Activated CD4-positive, alpha-beta T cell treated with anti-CD3 and anti-CD28 coated beads for 4 hours (primary cell): Measurements from ENCODE around the gene F13A1.

Experiments
- DNase-seq, 2 donors: peaks; one replicate each; pipeline ENCODE4 v3.0.0-alpha.2; 2020

Gene F13A1

DNA sequence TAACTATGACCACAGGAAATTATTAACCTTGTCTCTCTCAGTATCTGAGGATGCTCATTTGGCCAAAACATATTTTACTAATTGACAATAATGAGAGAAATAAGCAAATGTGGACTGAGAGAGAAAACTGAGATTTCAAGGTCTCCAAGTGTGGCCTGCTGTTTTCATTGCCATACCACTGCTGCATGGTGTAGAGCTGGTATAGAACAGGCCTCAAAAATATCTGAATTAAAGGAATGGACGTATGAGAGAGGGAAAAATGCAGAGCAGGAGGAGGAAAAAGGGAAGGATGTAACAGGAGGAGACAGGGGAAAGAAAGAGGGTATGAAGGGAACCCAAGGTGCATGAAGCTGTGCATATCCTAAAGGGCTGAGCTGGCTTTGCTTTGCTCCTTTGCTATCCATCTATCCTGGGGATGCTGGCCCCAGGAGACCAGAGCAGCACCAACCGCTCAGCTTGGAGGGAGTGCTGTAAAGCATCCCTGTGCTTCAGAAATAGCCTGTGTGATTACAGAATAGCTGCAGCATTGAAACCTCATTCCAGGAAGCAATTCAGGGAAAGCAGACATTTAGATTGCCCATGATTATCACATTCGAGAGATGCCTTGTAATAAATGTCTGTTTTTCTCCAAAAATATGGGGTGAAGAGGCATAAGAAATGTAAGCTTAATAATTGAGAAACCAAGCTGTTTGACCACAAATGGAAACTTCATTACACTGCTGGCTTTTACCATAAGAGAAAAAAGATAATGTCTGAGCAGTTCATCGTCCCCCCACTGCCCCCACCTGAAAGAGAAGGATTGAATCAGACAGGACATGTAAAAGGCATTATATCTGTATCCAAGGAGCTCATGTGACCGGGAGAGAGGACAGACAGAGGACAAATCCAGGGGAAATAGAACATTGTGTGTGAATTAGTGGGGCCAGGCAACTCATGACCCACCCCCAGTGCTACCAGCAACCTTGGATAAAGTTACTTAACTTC lies 80.6 kb downstream of the F13A1 start:
- DNase-seq = no peak

DNA sequence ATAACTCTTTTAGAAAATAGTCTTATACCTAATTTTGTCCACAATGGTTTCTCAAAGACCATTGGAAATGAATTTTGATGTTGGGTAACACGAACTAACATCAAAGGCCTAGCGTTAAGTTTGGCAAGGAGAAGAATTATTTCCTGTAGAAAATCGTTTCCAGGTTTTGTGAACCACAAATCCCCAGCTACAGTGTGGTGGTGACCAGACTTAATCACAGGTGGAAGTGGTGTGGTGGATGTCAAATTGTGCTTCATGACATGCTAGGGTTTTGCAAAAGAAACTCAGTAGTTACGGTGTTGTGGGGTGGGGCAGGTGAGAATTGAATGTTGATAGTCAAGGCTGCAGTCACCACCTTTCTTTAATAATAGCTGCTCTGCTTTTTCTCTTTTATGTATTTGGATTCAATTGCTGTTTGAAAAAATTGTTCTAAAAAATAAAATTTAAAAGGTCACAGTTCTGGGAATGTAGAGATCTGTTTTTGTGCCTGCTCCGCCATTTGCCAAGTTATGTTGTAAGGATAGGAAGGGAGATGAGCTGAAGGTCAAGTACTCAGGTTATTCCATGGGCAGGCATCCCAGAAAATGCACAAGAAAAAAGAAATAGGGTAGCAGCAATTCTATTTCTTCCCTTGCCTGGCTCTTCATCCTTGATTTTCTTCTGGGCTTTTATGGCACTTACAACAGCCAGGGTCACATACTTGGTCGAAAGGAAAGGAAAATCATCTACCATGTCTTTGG lies 83.6 kb downstream of the F13A1 start:
- no peak for DNase-seq

DNA sequence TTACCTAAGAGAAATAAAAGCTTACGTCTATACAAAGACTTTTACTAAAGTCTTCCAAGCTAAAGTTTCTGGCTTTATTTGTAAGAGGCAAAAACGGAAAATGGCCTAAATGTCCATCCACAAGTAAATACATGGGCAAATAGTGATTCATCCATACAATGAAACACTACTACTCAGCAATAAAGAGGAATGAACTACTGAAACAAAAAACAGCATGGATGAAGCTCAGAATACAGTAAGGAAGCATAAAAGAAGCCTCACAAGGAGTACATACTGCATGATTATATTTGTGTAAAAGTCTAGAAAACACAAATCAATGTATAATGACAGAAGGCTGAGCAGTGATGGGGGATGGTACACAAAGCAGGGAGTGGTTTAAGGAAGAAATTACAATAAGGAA lies 84.7 kb downstream of the F13A1 start:
- no peak for DNase-seq

- DNase-seq = no peak
These were observed 85.5 kb downstream of the F13A1 start for GRCh38 chr6:6234963-6235362.

DNA sequence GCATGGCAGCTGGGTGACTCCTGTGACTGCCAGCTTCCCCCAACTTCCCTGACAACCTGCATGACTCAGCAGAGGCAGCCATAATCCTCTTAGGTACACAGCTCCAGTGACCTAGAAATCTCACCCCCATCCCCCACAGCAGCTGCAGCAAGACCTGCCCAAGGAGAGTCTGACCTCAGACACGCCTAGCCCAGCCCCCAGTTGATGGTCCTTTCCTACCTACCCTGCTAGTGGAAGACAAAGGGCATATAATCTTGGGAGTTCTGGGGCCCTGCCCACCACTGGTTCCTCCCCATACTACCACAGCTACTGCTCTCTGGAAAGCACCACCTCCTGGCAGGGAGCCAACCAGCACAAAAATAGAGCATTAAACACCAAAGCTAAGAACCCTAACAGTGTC lies 90.2 kb downstream of the F13A1 start:
- DNase-seq = no peak

DNA sequence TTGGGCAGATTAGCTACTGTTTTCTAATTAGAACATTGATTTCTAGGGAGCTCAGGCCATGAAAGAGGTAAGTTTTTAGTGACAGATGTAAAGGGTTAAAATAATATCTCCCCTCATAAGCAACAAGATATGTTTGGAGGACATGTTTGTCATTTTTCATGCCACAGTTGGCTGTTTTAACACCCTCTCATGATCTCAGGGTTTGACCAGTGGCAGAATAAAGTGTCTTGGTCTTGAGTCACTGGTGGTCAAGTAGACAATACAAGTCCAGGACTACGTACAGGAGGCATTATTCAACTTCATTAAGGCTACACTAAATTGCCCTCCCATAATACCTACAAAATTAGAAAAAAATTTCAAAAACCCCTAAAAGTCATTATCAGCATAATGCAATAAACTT lies 92.6 kb downstream of the F13A1 start:
- no peak for DNase-seq

- no peak for DNase-seq
These were observed 94.5 kb downstream of the F13A1 start for GRCh38 chr6:6225885-6226529.

- DNase-seq = no peak
These were observed 95.5 kb downstream of the F13A1 start for GRCh38 chr6:6224933-6225486.

DNA sequence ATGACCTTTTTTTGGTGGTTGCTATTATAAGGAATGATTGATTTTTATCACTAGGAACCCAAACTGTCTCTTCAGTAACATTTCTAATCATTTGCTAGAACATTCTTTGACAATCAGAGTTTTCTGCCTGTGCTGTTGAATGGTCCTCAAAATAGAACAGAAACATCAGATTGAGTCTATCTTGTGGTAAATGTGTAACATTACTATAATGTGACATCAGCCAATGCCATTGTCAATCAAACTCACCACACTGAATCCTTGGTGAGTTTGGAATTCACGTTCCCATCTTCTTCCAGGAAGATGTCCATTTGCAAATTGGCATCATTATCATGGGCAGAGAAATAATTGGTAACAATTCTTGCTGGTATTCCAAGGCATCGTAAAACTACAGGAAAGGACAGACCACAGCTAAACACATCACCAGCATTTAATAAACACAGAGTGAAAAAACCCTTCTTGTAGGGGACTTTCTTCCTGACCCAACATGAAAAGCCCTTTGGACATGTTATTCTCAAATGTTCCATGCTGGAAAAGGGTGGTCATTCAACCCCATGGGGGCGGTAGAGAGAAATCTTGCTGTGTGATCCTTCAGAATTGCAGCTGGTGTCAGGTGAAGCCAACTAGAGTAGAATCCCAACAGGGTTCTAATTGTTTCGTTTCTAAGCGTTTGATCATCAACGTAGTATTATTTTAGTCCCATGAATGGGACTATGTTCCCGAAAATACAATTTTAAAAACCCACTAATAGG lies 98.5 kb downstream of the F13A1 start:
- DNase-seq = no peak

DNA sequence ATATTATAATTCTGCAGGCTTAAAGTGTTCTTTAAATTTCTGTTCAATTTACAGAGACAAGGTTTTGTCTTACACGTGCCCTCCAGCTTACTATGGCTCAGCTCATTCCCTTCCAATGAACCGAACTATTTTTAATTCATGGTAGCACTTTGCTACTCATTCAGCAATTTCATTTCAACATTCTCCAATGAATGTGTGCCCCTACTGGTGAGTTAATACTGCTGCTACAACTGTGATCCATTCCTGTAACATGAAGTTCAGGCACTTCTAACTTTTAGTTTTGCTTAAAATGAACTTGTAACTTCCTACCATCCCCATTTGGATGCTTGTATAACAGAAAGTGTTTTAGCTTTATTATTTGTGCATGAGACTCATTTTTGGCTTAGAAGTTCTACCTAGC lies 99.7 kb downstream of the F13A1 start:
- DNase-seq = no peak

GRCh38 chr6:6219716-6220115 lies 100.7 kb downstream of the F13A1 start:
- no peak for DNase-seq

DNA sequence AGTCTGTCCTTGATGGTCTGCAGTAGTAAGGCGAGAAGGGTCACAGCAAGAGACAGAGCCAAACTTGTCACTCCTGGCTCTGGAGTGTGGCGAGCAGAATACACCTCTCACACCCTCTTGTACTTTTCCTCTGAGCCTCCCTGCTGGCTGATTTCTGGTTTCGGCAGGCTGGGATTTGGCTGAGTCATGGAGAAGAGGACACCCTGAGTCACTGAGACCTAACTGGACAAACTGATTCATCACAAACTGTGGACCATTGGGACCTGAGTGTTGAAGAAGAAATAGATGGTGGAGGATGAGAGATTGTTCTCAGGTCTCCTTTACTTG lies 101.7 kb downstream of the F13A1 start:
- DNase-seq = no peak

- no peak for DNase-seq
These were observed 102.4 kb downstream of the F13A1 start for GRCh38 chr6:6217855-6218758.

DNA sequence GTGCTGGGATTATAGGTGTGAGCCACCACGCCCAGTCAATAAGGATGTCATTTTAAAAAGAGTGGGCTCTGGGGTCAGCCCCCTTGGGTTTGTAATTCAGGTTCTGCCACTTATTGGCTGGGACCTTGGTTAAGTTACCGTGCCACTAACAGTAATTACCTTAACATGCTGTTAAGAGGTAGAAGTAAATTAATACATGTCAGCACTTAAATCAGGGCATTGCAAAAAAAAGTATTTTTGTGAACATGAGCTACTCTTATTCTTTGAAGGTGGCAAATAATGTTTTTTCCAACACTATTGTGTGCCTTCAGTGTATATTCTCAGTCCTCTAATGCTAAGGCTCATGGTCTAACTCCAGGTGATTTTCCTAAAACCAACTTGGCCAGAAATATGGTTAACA lies 109.5 kb downstream of the F13A1 start:
- DNase-seq = no peak

DNA sequence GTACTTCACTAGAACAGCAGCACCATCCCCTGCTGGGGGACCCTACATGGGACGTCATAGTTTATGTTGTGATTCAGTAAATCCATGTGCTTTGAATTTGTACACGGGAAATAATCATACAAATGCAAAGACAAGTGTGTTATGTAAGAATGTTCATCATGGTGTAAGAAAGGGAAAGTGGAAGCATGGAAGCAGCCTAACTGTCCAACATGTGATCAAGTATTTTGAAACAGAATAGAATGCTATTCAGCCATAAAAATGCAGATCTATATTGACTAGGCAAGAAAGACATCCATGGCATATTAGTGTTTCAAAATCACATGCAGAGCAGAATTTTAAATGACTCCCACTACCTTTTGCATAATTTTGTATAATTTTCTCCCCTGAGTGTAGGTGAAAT lies 117.6 kb downstream of the F13A1 start:
- no peak for DNase-seq

DNA sequence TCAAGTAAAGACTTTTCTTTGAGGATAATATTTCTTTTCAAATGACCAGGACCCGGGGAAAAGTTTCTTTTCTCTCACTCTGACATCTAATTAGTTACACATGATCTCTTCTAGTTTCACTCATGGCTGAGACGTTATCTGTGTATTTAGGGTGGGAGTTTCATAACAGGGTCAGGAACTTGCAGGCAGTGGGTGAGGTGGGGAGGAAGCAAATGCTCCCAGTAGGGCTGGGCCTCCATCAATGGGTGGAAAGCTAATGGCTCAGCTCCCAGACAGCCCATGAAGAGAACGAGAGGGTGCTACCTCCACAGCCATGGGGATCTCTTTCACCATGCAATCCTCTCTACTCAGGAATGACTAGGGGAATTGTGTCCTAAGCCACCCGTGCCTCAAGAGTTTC lies 119.3 kb downstream of the F13A1 start:
- DNase-seq = no peak

DNA sequence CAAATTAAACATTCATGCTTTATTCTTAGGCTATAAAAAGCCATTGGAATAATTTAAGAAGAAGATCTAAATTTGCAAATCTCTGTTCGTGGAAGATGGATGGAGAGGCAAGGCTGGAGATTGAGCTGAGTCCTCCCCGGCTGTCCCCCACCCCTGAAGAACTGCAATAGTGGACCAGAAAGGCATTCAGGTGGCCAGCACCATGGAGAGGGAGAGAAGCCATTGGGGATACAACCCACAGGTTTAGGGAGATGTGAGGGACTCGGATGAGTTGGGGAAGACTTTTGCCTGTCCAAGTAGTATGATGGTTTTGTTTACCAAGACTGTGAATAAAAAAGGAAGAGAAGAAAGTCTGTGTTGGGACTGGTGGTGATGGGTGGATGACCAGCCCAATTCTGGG lies 120.8 kb downstream of the F13A1 start:
- no peak for DNase-seq

- DNase-seq = no peak
These were observed 123.7 kb downstream of the F13A1 start for GRCh38 chr6:6196762-6197161.

- DNase-seq = no peak
These were observed 125.4 kb downstream of the F13A1 start for GRCh38 chr6:6195080-6195479.

GRCh38 chr6:6193221-6193745 lies 127.2 kb downstream of the F13A1 start:
- DNase-seq = no peak

GRCh38 chr6:6191909-6192308 lies 128.6 kb downstream of the F13A1 start:
- no peak for DNase-seq
